ENCODE measurements around the gene CHORDC1. TPM values are rescaled to one million over a fixed set of nuclear protein-coding genes. Genes with fewer than 3 reads are reported as not detected.
A peak's percentile ranks its signal among the peaks of the same experiment; 100 is the strongest.

The CHORDC1 gene
- total and polyA plus RNA-seq, 2 of the 13 experiments (the other 11 are each of a cell fraction or from before 2014, with no cell fraction given): 19.1 to 73.5 TPM

DNA sequence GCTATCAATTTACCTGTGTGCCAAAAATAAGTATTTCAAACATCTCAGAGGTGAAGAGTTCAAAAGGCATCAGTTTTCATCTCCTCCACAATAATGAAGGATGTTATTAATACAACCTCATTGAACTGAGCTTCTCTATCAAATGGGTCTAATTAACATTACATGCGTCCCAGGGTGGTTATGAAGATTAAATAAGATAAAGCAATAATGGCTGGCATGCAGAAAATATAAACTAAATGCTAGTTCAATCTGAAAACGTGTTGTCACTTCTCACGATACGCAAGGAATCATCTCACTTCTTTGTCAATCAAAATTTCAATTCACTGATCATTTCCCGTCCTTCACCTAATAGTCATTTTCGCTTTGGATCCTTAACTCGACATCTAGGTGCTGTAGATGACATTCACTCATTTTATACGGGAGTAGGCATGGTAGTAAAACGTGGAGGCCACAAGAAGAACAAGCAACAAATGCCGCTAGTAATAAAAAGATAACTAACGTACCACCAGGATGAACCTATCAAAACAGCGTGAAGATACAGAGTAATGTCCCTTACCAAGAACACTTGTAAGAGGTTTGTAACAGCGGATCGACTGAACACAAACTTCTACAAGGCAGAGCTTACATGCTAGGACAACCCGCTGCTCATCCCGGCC, 918 bp downstream of the CHORDC1 start:
- no peak for FAIRE-seq
- TF ChIP-seq ZNF547 (CRISPR knock-in tag; IDR thresholded peaks at IDR 0.05) (no peak), ZNF138 (CRISPR knock-in tag; IDR thresholded peaks at IDR 0.05; ENCODE audit: low read depth) (0 out of 2 replicates have a peak, but pooled peaks have one; percentile 10)
- intact Hi-C loops (cut with micrococcal nuclease; ENCODE audit: unreplicated experiment) (no loop called here), in situ Hi-C loops (cut with HindIII; ENCODE audit: extremely low pct_ligation_motif_present, low pct_unique_long_range_greater_than_20kb) (no loop called here)
- H3K27ac ChIP-seq (ENCODE audit: extremely low read length, insufficient read depth, low read length): peak overlapping the region; percentile 76
- no peaks in the 10 kb centered on the region for H3K9me3 ChIP-seq (ENCODE audit: low read length)
- peaks cover 0 to 7% of the 10 kb centered on the region in 2 experiments; a peak in 2 of 5 replicates for H3K36me3 ChIP-seq (replicated peaks in 1 of 2; ENCODE audit: control insufficient read depth in 1 of 2, insufficient read depth in 2 of 2, low read length in 2 of 2)
- POLR2A ChIA-PET: no interaction called here
- BruUV-seq (replicated peaks): no TSS peak
- WGBS (ENCODE audit: low lambda C conversion rate): 3% methylated on average over 16 of the region's 16 CpGs
- peak overlapping the region; percentile 80 to 83 (median 82) for H3K4me3 ChIP-seq (replicated peaks in 1 of 3; ENCODE audit: insufficient read depth in 1 of 3, low read depth in 2 of 3, low read length in 3 of 3)
- H3K4me2 ChIP-seq (ENCODE audit: low read depth, low read length): peak overlapping the region; percentile 90
- peaks cover 59% of the 10 kb centered on the region for H3K79me2 ChIP-seq (ENCODE audit: insufficient read depth, low read length)
- H3K27me3 ChIP-seq (ENCODE audit: control insufficient read depth in 1 of 2, insufficient read depth in 2 of 2, low read length in 2 of 2): no peaks in the 10 kb centered on the region; a peak in 1 of 5 replicates
- ATAC-seq: peak; percentile 67; the same call in 2 of the 3 replicates
- H3K9ac ChIP-seq (ENCODE audit: insufficient read depth, low read depth, low read length): peak overlapping the region; percentile 85
- no peak for DNase-seq (ENCODE audit: low spot score)
- H3K4me1 ChIP-seq (ENCODE audit: insufficient read depth, low read length): peaks cover 32% of the 10 kb centered on the region
- peaks cover 25% of the 10 kb centered on the region for H4K20me1 ChIP-seq (ENCODE audit: insufficient read depth, low read length)
- CTCF ChIA-PET (ENCODE audit: low intra/inter-chr PET ratio, low total read pairs): no interaction called here
- no peak overlapping the region for H2AFZ ChIP-seq (ENCODE audit: low read length)

- Histone ChIP-seq H3K27ac (ENCODE audit: extremely low read length, insufficient read depth, low read length) (no peak overlapping the region), H3K9me3 (ENCODE audit: low read length) (no peaks in the 10 kb centered on the region), H4K20me1 (ENCODE audit: insufficient read depth, low read length) (peaks cover 25% of the 10 kb centered on the region), H3K36me3 (replicated peaks in 1 of 2; ENCODE audit: control insufficient read depth in 1 of 2, insufficient read depth in 2 of 2, low read length in 2 of 2) (peaks cover 1 to 16% of the 10 kb centered on the region in 2 experiments; a peak in 4 of 5 replicates), H3K27me3 (ENCODE audit: control insufficient read depth in 1 of 2, insufficient read depth in 2 of 2, low read length in 2 of 2) (no peaks in the 10 kb centered on the region; a peak in 1 of 5 replicates), H3K79me2 (ENCODE audit: insufficient read depth, low read length) (peaks cover 74% of the 10 kb centered on the region), H3K4me2 (ENCODE audit: low read depth, low read length) (peak overlapping the region; percentile 90), H2AFZ (ENCODE audit: low read length) (no peak overlapping the region), H3K4me3 (replicated peaks in 1 of 3; ENCODE audit: insufficient read depth in 1 of 3, low read depth in 2 of 3, low read length in 3 of 3) (peak overlapping the region; percentile 14 to 83 (median 82); a peak in 4 of 6 replicates), H3K4me1 (ENCODE audit: insufficient read depth, low read length) (peaks cover 32% of the 10 kb centered on the region), H3K9ac (ENCODE audit: insufficient read depth, low read depth, low read length) (peak overlapping the region; percentile 85; the same call in 1 of the 2 replicates)
- WGBS (ENCODE audit: low lambda C conversion rate): 83% methylated on average over 1 of the region's 1 CpG
- no peak for ATAC-seq
- ChIA-PET POLR2A (no interaction called here), CTCF (ENCODE audit: low intra/inter-chr PET ratio, low total read pairs) (no interaction called here)
- FAIRE-seq: no peak
- DNase-seq (ENCODE audit: low spot score): no peak
- no TSS peak for BruUV-seq (replicated peaks)
- intact Hi-C loops (cut with micrococcal nuclease; ENCODE audit: unreplicated experiment): no loop called here
- in situ Hi-C loops (cut with HindIII; ENCODE audit: extremely low pct_ligation_motif_present, low pct_unique_long_range_greater_than_20kb): no loop called here
- TF ChIP-seq MAF1 (CRISPR knock-in tag; IDR thresholded peaks at IDR 0.05; ENCODE audit: borderline replicate concordance) (no peak), SAP130 (CRISPR knock-in tag; IDR thresholded peaks at IDR 0.05; ENCODE audit: low read depth) (0 out of 2 replicates have a peak, but pooled peaks have one; percentile 4), HIVEP1 (CRISPR knock-in tag; IDR thresholded peaks at IDR 0.05) (no peak)
These were observed 2.5 kb downstream of the CHORDC1 start for GRCh38 chr11:90220391-90220790.
